ENCODE results near the gene MYH6.

- TF ChIP-seq POLR2A (IDR thresholded peaks at IDR 0.05) (no peak), POLR2AphosphoS5 (IDR thresholded peaks at IDR 0.05) (no peak), EP300 (IDR thresholded peaks at IDR 0.05) (no peak)
- TF ChIP-seq, protein P1, sequence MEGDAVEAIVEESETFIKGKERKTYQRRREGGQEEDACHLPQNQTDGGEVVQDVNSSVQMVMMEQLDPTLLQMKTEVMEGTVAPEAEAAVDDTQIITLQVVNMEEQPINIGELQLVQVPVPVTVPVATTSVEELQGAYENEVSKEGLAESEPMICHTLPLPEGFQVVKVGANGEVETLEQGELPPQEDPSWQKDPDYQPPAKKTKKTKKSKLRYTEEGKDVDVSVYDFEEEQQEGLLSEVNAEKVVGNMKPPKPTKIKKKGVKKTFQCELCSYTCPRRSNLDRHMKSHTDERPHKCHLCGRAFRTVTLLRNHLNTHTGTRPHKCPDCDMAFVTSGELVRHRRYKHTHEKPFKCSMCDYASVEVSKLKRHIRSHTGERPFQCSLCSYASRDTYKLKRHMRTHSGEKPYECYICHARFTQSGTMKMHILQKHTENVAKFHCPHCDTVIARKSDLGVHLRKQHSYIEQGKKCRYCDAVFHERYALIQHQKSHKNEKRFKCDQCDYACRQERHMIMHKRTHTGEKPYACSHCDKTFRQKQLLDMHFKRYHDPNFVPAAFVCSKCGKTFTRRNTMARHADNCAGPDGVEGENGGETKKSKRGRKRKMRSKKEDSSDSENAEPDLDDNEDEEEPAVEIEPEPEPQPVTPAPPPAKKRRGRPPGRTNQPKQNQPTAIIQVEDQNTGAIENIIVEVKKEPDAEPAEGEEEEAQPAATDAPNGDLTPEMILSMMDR (IDR thresholded peaks at IDR 0.05): no peak
These were observed 18.7 kb downstream of the MYH6 start for GRCh38 chr14:23389396-23389795.

Measured in upper lobe of left lung (tissue), 4 donors.